A673 (cell line): ENCODE measurements around the gene CAPN10.

Experiments
- EZH2 ChIP-seq: fragments of 200-600 bp; sonication (generic); IDR thresholded peaks from 2 replicates; pipeline ENCODE4 v1.6.1; 2017; ENCODE audit warnings: borderline replicate concordance, low read depth, mild to moderate bottlenecking, mixed read lengths, antibody characterized with exemption, low read length; ENCODE audit not compliant: poor library complexity, severe bottlenecking
- TF ChIP-seq, protein P1 (sequence below): fragments of 300-800, 200-600 bp; sonication (generic); conservative IDR thresholded peaks from 2 replicates; pipeline ENCODE4 v1.5.1; 2017; ENCODE audit warnings: low read depth, mild to moderate bottlenecking, antibody characterized with exemption, low read length, moderate library complexity, mixed read lengths

DNA sequence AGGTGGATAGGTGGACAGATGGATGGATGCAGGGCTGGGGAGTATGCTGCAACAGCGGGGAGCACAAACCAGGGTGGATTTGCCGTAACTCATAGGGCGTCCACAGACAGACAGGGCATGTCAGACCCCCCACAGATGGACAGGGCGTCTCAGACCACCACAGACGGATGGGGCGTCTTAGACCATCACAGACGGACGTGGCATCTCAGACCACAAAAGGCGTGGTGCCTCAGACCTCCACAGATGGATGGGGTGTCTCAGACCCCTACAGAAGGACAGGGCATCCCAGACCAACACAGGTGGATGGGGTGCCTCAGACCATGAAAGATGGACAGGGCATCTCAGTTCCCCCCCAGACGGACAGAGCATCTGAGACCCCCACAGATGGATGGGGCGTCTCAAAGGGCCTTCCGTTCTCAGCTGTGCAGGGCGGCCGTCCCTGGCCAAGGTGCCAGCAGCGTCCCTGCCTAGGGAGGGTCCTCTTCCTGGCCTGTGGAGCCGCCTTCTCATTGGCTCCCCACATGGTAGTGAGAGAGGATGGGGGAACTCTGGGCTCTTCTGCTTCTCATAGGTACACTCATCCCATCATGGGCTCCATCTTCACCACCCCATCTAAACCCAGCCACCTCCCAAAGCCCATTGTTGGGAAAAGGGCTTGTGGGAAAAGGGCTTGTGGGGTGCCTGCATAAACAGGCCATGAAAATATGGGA, 30.8 kb upstream of the CAPN10 start:
- no peak for TF ChIP-seq EZH2
- TF ChIP-seq, protein P1, sequence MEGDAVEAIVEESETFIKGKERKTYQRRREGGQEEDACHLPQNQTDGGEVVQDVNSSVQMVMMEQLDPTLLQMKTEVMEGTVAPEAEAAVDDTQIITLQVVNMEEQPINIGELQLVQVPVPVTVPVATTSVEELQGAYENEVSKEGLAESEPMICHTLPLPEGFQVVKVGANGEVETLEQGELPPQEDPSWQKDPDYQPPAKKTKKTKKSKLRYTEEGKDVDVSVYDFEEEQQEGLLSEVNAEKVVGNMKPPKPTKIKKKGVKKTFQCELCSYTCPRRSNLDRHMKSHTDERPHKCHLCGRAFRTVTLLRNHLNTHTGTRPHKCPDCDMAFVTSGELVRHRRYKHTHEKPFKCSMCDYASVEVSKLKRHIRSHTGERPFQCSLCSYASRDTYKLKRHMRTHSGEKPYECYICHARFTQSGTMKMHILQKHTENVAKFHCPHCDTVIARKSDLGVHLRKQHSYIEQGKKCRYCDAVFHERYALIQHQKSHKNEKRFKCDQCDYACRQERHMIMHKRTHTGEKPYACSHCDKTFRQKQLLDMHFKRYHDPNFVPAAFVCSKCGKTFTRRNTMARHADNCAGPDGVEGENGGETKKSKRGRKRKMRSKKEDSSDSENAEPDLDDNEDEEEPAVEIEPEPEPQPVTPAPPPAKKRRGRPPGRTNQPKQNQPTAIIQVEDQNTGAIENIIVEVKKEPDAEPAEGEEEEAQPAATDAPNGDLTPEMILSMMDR: no peak
